ENCODE results near the gene XNDC1N.

Gene XNDC1N

DNA sequence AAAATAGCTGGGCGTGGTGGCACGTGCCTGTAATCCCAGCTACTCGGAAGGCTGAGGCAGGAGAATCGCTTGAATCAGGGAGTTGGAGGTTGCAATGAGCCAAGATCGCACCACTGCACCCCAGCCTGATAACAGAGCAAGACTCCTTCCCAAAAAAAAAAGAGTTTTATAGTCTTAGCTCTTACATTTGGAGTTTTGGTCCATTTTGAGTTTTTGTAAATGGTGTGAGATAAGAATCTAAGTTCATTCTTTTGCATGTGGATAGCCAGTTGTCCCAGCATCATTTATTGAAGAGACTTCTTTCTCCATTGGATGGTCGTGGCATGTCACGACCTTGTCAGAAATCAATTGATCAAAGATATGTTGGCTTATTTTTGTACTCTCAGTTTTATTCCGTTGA, 35.1 kb upstream of the XNDC1N start:
- H3K4me2 ChIP-seq (ENCODE audit: low read length): no peak overlapping the region
- peaks cover 13% of the 10 kb centered on the region for H3K4me1 ChIP-seq (ENCODE audit: insufficient read depth, low read length, severe bottlenecking)
- no peaks in the 10 kb centered on the region for H4K20me1 ChIP-seq (ENCODE audit: insufficient read depth, low read length)
- H3K4me3 ChIP-seq (ENCODE audit: low read depth, low read length, poor library complexity, severe bottlenecking): no peak overlapping the region
- H2AFZ ChIP-seq (ENCODE audit: low read length): no peak overlapping the region
- TF ChIP-seq EZH2 (IDR thresholded peaks at IDR 0.05; ENCODE audit: borderline replicate concordance, low read length): no peak
- TF ChIP-seq, protein P1, sequence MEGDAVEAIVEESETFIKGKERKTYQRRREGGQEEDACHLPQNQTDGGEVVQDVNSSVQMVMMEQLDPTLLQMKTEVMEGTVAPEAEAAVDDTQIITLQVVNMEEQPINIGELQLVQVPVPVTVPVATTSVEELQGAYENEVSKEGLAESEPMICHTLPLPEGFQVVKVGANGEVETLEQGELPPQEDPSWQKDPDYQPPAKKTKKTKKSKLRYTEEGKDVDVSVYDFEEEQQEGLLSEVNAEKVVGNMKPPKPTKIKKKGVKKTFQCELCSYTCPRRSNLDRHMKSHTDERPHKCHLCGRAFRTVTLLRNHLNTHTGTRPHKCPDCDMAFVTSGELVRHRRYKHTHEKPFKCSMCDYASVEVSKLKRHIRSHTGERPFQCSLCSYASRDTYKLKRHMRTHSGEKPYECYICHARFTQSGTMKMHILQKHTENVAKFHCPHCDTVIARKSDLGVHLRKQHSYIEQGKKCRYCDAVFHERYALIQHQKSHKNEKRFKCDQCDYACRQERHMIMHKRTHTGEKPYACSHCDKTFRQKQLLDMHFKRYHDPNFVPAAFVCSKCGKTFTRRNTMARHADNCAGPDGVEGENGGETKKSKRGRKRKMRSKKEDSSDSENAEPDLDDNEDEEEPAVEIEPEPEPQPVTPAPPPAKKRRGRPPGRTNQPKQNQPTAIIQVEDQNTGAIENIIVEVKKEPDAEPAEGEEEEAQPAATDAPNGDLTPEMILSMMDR (IDR thresholded peaks at IDR 0.05; ENCODE audit: low read length): no peak
- no peaks in the 10 kb centered on the region for H3K79me2 ChIP-seq (ENCODE audit: insufficient read depth, low read length)
- H3K27ac ChIP-seq (ENCODE audit: low read depth, low read length, poor library complexity, severe bottlenecking): no peak overlapping the region
- H3K9me3 ChIP-seq (ENCODE audit: low read length): no peaks in the 10 kb centered on the region
- peaks cover 54% of the 10 kb centered on the region for H3K36me3 ChIP-seq (ENCODE audit: insufficient read depth, low read length)
- no peaks in the 10 kb centered on the region; the same call in 1 of the 2 replicates for H3F3A ChIP-seq (ENCODE audit: insufficient read depth, low read length)
- H3K27me3 ChIP-seq (ENCODE audit: insufficient read depth, low read length): no peaks in the 10 kb centered on the region
- H3K9me2 ChIP-seq (ENCODE audit: low read depth, low read length): no peaks in the 10 kb centered on the region
- no peak overlapping the region for H3K9ac ChIP-seq (ENCODE audit: low read length)

DNA sequence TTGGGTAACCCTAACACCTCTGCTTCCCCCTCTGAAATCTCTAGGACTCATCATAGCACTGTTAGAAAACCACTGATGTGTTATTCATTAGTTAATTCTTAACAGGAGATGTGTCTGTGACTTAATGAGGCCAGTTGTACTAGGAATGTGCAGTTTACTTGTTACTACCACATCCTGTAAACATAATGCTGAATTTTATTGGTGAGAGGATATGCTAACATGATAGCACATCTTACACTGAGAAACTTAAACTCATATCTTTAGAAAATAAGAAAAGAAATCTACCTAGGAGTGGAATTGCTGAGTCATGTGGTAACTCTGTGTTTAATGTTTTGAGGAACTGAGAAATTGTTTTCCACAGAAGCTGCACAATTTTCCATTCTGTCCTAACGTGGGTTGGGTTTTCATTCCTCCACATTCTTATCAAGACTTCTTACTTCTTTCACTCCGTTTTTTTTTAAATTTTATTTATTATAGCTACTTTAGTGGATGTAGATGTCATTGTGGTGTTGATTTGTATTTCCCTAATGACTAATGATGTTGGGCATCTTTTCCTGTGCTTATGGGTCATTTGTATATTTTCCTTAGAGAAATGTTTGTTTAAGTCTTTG, 34.1 kb upstream of the XNDC1N start:
- H3K9ac ChIP-seq (ENCODE audit: low read length): no peak overlapping the region
- peaks cover 13% of the 10 kb centered on the region for H3K4me1 ChIP-seq (ENCODE audit: insufficient read depth, low read length, severe bottlenecking)
- H3K4me2 ChIP-seq (ENCODE audit: low read length): 0 out of 2 replicates have a peak overlapping the region, but pooled peaks have one; percentile 6
- no peaks in the 10 kb centered on the region; the same call in 1 of the 2 replicates for H3F3A ChIP-seq (ENCODE audit: insufficient read depth, low read length)
- no peak overlapping the region for H2AFZ ChIP-seq (ENCODE audit: low read length)
- no peaks in the 10 kb centered on the region for H3K79me2 ChIP-seq (ENCODE audit: insufficient read depth, low read length)
- no peaks in the 10 kb centered on the region for H3K9me2 ChIP-seq (ENCODE audit: low read depth, low read length)
- no peaks in the 10 kb centered on the region for H3K9me3 ChIP-seq (ENCODE audit: low read length)
- H3K36me3 ChIP-seq (ENCODE audit: insufficient read depth, low read length): peaks cover 51% of the 10 kb centered on the region
- H4K20me1 ChIP-seq (ENCODE audit: insufficient read depth, low read length): no peaks in the 10 kb centered on the region
- no peak overlapping the region for H3K4me3 ChIP-seq (ENCODE audit: low read depth, low read length, poor library complexity, severe bottlenecking)
- peak overlapping the region; percentile 76 for H3K27ac ChIP-seq (ENCODE audit: low read depth, low read length, poor library complexity, severe bottlenecking)
- H3K27me3 ChIP-seq (ENCODE audit: insufficient read depth, low read length): no peaks in the 10 kb centered on the region
- no peak for TF ChIP-seq EZH2 (IDR thresholded peaks at IDR 0.05; ENCODE audit: borderline replicate concordance, low read length)
- TF ChIP-seq, protein P1 (IDR thresholded peaks at IDR 0.05; ENCODE audit: low read length): no peak

DNA sequence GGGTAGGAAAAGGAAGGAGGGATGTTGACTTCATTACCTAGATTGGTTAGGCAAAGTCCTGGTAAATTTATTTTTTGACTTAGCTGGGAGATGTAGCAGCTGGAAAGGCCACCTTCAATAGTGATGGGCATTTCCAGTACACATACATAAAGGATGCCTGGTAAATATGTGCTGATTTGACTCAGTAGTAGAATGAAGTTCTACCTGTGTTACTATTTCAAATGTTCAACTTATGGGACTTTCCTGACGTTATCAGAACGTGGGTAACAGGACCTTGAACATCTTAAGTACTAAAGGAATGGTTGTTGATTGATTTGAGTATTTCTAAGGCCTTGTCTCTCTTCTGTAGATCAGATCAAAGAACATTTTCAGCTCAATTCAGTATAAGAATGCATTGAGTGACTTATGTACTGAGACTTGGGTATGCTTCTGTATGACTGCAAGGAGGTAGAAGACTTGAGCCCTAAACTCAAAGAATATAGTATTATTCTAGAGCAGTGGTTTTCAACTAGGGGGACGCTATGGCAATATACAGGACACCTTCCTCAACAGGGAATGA, 27.6 kb upstream of the XNDC1N start:
- Histone ChIP-seq H3F3A (ENCODE audit: insufficient read depth, low read length) (no peaks in the 10 kb centered on the region), H3K27me3 (ENCODE audit: insufficient read depth, low read length) (no peaks in the 10 kb centered on the region), H2AFZ (ENCODE audit: low read length) (no peak overlapping the region), H3K27ac (ENCODE audit: low read depth, low read length, poor library complexity, severe bottlenecking) (no peak overlapping the region), H3K9me2 (ENCODE audit: low read depth, low read length) (no peaks in the 10 kb centered on the region), H3K36me3 (ENCODE audit: insufficient read depth, low read length) (peaks cover 22% of the 10 kb centered on the region), H3K9me3 (ENCODE audit: low read length) (no peaks in the 10 kb centered on the region), H3K9ac (ENCODE audit: low read length) (no peak overlapping the region), H3K4me1 (ENCODE audit: insufficient read depth, low read length, severe bottlenecking) (peaks cover 11% of the 10 kb centered on the region), H4K20me1 (ENCODE audit: insufficient read depth, low read length) (no peaks in the 10 kb centered on the region), H3K4me3 (ENCODE audit: low read depth, low read length, poor library complexity, severe bottlenecking) (no peak overlapping the region), H3K4me2 (ENCODE audit: low read length) (no peak overlapping the region), H3K79me2 (ENCODE audit: insufficient read depth, low read length) (peaks cover 12% of the 10 kb centered on the region)
- no peak for TF ChIP-seq EZH2 (IDR thresholded peaks at IDR 0.05; ENCODE audit: borderline replicate concordance, low read length)
- TF ChIP-seq, protein P1 (IDR thresholded peaks at IDR 0.05; ENCODE audit: low read length): no peak

Data from OCI-LY1 (cell line).